GM18867 (cell line): ENCODE results near the gene TBC1D22A.

ENCODE experiments used
- ATAC-seq: cut with Tn5 transposase; IDR thresholded peaks from one replicate; pipeline ENCODE4 v1.9.1; 2021; ENCODE audit warnings: mild to moderate bottlenecking, moderate library complexity; ENCODE audit not compliant: unreplicated experiment

The TBC1D22A gene

DNA sequence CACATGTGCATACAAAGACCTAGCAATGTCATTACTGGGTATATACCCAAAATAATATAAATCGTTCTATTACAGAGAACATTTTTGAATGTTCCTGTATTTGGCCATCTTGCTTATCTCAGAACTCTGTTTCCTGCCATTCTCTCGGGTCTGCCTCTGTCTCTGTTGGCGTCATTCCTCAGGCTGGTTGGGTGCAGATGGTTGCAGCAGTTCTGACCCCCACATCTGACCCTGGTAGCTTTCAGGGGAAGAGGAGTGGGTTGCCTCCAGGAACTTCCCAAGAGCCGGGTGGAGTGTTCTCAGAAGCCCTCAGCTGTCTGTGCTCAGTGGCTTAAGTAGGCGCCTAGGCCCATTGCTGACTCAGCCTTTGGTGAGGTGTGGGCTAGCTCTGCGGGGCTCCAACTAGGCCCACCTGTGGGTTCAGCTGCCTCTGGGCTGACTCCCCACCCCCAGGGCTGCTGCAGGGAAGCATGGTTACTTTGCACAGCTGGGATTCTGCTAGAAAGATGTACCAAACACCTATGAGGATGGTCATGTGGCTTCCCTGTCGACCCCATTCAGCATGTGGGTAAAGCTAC is 114.0 kb downstream of the TBC1D22A start:
- no peak for ATAC-seq

DNA sequence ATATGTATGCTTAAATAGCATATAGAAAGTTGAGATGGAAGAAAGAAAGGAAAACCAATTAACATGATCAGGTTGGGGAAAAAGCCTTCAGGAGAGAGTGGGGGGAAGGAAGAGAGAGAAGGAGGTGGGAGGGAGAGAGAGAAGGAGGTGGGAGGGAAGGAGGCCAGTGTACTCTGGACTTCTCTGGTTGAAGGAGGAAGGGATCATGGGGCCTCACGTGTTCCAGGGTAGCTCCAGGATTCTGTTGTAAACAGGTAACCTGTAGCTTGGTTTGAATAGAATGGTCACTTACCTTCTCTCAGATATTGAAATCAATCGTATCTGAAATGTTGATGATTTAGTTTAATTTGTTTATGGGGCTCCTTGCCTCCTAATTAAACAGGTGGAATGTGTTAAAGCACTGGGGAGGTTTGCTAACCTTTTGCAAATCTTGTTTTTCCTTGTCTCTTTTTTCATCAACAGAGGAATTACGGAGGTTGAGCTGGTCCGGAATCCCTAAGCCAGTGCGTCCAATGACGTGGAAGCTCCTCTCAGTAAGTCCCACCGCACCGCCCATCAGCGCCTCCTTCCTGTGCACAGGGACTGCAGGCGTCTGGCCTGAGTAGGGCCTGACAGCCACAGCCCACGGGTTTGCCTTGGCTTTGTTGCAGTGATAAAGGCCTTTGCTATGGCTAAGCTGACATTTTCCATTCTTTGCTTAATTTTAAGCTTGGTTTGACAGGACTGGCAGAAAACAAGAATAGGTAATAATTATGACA is 115.9 kb downstream of the TBC1D22A start:
- ATAC-seq, result no peak

DNA sequence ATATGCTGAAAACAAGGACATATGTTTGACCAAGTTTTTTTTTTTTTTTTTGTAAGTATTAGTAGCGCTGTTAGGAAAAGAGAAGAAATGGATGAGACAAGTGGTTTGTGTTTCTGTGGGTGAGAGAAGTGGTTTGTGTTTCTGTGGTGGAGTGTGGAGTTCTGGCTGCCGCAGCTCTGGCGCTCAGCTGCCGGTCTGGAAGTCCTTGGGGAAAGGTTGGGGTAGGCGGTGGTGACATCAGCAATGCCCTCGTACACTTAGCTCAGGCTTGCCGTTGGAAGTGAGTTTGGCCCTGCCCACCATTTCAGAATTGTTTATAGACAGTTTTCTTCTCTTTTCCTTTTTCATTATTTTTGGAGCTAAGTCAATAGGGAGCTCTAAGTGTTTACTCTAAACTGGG is 116.6 kb downstream of the TBC1D22A start:
- ATAC-seq, result no peak

DNA sequence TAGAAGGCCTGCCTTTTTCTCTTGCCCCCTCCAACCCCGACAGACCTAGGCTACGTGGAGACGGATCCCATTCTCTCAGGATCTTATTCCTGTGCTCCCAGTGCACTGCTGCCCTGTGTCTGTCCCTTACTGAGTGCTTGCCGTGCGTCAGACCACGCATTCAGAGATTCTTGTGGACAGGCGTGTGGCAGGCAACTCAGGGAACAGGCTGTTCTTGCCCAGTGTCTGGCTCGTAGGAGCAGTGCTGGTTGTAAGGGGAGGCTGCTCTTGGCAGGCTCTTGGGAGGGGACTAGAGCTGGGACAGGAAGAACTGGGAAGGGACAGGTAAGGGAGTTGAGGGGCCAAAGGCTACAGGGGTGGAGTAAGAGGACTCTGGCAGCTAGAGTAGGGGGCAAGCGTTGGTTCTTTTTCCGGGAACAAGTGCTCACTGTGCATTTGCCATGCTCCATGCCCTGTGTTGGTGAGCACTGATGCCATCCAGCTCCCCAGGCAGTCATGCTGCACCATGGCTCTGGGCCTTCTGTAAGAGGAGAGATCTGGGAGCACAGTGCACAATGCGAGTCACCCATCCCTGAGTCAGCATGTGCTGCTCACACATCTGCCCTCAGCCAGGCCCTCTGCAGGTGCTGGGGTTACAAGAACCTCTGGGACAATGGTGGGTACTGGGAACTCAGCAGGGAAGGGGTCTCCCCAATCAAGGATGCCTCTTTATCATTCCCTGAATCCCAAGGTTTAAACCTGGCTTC is 119.1 kb downstream of the TBC1D22A start:
- no peak for ATAC-seq

GRCh38 chr22:46883092-46883910 is 120.9 kb downstream of the TBC1D22A start:
- no peak for ATAC-seq

- no peak for ATAC-seq
Observed at GRCh38 chr22:46884365-46884764, 121.9 kb downstream of the TBC1D22A start.

GRCh38 chr22:46887978-46888377 is 125.5 kb downstream of the TBC1D22A start:
- ATAC-seq, result no peak

- ATAC-seq, result no peak
Observed at GRCh38 chr22:46890819-46891218, 128.4 kb downstream of the TBC1D22A start.

DNA sequence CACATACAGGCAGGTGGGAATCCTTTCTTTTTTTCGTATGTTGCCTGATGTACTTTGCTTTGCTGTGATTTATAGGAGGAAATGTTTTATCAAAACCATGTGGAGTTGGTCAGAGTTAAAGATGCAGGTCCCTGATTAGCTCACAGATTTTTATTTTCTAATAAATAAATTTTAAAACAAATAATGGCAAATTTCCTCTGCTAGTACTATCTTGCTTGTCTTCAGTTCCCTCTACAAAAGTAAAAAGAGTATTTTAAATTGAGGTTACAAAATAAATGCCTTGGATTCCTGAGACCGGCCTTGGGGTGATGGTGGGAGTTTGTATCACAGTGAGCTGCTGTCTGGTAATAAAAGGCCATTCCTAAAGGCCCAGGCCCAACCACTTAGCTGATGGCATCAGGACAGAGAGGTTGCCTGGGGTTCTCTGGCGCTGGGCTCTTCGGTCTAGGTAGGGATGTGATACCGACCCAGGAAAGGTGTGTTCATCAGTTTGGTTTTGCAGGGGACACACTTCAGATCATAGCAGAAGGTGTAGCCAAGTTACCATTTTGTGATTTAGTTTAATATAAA is 129.0 kb downstream of the TBC1D22A start:
- ATAC-seq, result no peak

DNA sequence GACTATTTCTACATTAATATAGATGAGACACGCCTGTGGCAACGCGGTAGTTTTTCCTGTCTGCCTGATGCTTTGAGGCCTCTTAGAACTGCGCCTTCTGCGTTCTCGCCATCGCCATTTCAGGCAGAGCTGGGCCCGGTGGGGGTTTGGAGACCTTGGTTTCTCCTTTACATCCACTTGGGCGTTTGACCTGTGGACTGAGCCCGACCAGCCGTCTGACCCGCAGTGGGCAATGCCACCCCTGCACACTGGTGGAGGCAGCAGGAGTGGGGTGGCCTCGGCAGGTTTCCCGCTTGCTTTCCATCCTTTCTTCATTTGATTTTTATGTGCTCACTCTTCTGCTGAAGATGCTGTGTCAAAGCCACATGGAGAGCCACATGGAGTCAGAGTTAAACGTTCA is 130.4 kb downstream of the TBC1D22A start:
- no peak for ATAC-seq

DNA sequence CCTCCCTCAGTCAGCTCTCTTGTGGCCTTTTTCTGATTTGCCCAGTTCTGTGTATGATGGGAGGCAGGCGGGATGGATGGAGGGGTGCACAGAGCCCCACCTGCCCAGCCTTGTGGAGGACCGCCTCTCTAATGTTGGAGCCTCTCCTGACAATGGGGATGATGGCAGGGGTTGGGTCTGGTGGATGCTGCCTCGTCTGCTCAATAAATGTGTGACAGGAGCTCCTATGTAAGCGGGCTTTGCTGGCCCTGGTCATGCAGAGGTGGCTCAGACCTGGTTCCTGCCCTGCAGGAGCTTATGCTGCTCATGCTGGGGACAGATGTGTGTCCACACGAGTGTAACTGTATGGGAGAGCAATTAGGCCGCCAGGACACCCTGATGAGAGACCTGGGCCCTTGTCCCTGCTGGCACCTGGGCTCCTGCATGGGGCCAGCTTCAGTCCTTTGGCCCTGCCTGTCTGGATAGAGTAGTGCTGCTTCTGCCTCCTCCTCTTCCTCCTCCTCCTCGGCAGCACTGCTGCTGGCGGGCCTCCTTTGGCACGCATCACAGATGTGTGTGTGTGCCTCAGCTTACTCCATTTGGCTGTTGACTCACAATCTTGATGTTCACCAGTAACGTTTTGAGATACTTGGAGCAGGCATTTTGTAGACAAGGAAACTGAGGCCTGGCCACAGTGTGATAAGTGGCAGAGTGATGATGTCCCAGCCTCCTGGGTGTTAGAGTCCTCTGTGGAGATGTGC is 131.0 kb downstream of the TBC1D22A start:
- ATAC-seq, result no peak

DNA sequence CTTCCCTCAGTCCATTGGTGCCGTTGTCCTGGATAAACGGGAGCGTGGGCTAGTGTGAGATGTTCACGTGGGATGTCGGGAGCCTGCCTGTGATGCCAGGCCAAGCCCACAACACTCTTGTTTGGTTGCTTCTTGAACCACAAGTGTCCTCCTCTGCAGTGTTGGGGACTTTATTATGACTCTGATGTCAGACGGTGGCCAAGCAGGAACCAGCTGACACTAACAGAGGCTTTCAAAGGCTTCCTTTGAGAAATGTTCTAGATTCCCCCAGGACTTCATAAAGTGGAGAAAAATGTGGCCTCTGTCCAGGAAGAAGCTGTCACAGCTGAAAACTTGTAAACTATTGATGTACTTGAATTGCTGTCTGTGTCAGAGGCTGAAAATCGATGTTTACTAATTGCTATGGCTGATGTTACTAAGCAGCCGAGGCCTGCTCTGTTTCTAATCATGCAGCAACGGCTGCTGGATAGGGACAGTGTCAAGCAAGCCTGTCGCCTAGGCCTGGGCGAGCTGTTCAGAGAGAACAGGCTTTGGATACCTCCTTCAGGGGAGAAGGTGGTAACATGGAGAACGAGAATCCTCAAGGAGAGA is 131.7 kb downstream of the TBC1D22A start:
- no peak for ATAC-seq

DNA sequence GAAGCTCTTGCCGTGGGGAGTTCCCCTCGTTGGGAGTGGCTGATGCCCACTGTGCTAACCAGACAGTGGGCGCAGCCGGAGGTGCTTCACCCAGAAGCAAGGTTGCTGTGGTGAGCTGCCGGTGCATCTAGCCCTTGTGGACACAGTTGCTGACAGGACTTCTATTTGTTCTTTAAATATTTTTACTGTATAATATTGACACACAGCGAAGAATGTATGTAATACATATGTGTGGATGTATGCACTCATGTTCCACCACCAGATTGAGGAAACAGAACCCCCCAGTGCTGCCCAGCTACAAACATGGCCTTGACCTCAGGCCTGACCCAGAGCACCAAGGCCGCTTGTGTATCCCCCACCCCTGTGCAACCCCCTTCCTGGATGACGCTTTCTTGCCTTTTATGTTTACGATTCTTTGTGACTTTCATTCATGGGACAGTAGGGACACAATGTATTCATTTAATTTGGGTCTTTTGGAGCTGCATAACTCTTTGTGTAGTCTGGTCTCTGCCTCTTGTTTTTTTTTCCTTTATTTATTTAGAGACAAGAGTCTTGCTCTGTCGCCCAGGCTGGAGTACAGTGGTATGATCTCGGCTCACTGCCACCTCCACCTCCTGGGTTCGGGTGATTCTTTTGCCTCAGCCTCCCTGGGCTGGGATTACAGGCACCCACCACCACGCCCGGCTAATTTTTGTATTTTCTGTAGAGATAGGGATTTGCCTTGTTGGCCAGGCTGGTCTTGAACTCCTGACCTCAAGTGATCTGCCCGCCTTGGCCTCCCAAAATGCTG is 132.6 kb downstream of the TBC1D22A start:
- ATAC-seq, result no peak

DNA sequence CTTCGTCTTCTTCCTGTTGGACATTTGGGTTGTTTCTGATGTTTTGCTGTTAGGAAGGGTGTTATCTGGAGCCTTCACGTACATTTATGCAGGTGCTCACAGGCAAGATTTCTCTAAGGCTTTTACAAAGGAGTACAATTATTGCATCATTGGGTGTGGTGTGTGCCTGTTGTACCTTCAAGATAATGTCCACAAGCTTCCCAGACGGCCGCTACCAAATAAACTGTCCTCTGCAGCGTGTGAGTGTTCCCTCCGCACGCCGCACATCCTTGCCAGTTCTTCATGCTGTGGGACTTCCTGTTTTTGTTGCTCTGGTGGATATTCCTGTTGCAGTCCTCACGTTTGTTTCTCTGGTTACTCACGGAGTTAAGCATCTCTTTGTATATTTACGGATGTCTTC is 133.3 kb downstream of the TBC1D22A start:
- no peak for ATAC-seq

DNA sequence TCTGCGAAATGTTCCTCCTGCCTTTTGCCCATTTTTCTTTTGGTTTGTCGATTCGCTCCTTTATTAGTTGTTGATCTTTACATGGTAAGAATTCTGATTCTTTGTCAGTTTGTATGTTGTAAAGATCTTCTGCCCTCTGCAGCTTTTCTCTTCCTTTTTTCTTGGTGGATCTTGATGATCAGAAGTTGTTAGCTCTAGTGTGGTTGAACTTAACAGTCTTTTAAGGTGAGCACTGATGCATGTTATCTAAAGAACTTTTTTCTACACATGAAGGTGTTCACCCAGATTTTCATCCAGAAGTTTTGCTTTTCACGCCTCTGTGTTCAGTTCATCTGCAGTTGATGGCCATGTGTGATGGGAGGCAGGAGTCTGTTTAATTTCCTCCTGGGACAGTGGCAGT is 133.7 kb downstream of the TBC1D22A start:
- ATAC-seq, result no peak

GRCh38 chr22:46896568-46897245 is 134.3 kb downstream of the TBC1D22A start:
- no peak for ATAC-seq

DNA sequence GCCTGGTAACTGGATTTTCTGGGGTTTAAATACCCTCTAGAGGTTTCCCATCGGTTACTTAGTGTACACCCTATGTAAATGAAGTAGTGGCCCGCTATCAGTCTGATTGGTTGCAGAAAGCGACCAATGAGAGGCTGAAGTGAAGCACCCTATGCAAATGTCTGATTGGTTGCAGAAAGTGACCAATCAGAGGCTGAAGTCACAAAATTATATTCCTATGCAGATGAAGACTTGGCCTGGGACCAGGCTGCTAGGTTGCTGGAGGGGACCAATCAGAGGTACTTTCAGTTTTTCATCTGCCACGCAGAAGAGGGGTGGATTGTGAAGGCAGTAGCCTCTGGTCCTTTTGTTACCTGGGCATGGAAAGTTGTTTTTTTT is 134.8 kb downstream of the TBC1D22A start:
- ATAC-seq, result no peak

GRCh38 chr22:46900549-46900948 is 138.1 kb downstream of the TBC1D22A start:
- no peak for ATAC-seq

DNA sequence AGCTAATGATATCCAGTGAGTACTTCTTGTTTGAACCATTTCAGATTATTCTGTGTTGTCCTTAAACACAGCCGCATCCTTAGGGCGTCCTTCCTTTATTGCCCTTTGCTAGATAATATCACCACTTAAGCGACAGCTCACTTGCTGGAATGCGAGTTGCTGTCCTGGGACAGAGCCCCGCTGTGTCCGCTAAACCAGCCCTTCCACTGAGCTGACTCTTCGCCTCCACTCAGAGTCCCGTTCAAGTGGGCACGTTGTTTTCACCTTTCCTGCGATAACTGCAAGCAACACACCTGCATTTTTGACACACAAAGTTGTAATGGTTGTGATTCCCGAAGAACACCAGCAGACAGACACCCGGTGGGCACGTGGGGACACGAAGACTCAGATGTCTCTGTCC is 140.0 kb downstream of the TBC1D22A start:
- ATAC-seq, result no peak
